Mammary epithelial cell (primary cell): ENCODE data around the gene TEX11.

Source experiments
- CTCF ChIP-seq, 2 donors: IDR thresholded peaks in 1 of 2; conservative IDR thresholded peaks in 1 of 2; 2 replicates each; pipeline ENCODE4 v1.5.1; 2011 to 2012; ENCODE audit warnings: inconsistent platforms in 2 of 2, low read length in 2 of 2, mild to moderate bottlenecking in 2 of 2, control low read depth in 1 of 2, low read depth in 1 of 2; ENCODE audit not compliant: insufficient read depth in 1 of 2; ENCODE audit errors: extremely low read depth in 1 of 2
- EZH2 ChIP-seq: IDR thresholded peaks from 2 replicates; pipeline ENCODE4 v1.6.1; 2012; ENCODE audit warnings: low read length, inconsistent platforms, borderline replicate concordance

GRCh38 chrX:70498129-70498528, 410.4 kb downstream of the TEX11 start:
- TF ChIP-seq CTCF (conservative IDR thresholded peaks at IDR 0.05 in 1 of 2, IDR thresholded peaks at IDR 0.05 in 1 of 2; ENCODE audit: extremely low read depth in 1 of 2, insufficient read depth in 1 of 2, low read depth in 1 of 2, low read length in 2 of 2) (no peak), EZH2 (no peak)
